ENCODE measurements around the gene AMDHD2. TPM values are rescaled to one million over a fixed set of nuclear protein-coding genes. Genes with fewer than 3 reads are reported as not detected.
A peak's percentile ranks its signal among the peaks of the same experiment; 100 is the strongest.
"Not testable (repeated sequence)": the region's sequence is repeated elsewhere in the genome, so short reads cannot be mapped to it uniquely, and the experiment has no call there.

Gene AMDHD2
- total RNA-seq, 4 donors from 2014 or later = 7.9 to 36.5 (median 22.0) TPM

DNA sequence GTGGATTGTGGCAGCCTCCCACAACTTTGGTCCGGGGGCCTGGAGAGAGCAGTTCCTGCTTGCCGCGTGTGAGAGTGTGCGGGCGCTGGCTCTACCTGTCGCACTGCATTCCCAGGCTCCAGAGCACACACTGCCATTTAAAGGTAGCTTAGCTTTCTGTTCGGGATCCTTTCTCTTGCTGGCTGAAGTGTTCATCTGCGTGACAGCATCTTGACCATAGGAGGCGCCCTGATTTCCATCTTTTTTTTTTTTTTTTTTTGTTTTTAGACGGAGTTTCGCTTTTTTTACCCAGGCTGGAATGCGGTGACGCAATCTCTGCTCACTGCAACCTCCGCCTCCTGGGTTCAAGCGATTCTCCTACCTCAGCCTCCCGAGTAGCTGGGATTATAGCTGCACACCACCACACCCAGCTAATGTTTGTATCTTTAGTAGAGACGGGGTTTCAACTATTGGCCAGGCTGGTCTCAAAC is 31.3 kb downstream of the AMDHD2 start:
- H3K4me1 ChIP-seq; H3K27ac ChIP-seq; H3K36me3 ChIP-seq; H3K27me3 ChIP-seq; intact Hi-C loops (cut with DNase I; ENCODE audit: low total_unique reads); H3K4me3 ChIP-seq; H3K9me3 ChIP-seq: not testable (repeated sequence)
- TF ChIP-seq CTCF (IDR thresholded peaks at IDR 0.05) = peak in 1 of 4 experiments; percentile 12
- DNase-seq = peak in 1 of 2 donors; percentile 24

DNA sequence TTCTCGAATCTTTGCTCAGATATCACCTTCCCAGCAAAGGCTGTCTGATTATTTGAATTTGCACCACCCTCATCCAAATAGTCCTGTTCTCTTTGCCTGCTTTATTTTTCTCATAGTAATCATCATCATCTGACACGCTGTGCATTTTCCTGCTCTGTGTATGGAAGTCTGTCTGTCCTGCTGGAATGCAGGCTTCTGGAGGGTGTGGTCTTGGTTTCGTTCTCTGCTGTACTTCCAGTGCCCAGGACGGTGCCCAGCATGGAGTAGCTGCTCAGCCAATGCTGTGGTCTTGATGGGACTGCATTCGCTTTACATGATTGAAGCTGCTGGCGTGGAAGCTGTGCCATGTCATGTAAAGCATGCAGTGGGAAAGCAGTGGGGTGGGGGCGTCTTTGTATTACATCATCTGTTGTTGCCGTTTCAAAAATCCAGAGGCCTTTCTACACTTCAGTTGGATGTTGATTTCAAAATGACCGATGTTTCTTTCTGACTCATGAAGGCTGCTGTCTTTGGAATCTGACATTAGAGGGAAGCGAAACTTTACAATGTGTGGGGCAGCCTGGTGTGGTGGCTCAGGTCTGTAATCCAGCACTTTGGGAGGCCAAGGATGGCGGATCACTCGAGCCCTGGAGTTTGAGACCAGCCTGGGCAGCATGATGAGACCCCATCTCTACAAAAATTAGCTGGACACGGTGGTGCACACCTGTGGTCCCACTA is 34.7 kb downstream of the AMDHD2 start:
- DNase-seq; H3K27ac ChIP-seq; H3K4me1 ChIP-seq; intact Hi-C loops (cut with DNase I; ENCODE audit: low total_unique reads); H3K9me3 ChIP-seq; H3K27me3 ChIP-seq; H3K36me3 ChIP-seq; H3K4me3 ChIP-seq: not testable (repeated sequence)

DNA sequence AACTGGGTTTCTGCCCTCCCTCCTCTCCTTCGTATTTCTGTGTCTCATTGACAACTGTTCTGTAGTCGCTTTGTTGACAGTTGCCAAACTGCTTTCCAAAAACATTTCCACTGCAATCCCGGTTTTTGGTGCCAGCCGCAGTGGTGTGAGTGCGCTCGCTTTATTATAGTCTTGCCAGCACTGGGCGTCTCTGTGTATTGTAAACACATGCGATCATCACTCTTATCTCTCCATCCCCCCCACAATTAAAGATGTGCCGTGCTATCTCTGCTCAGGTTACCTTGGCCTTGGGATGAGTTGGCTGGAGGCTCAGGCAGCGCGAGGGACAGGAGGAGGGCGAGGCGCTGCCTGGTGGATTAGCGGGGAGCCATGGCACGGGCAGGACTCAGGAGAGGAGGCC is 37.0 kb downstream of the AMDHD2 start:
- H3K27ac ChIP-seq; H3K9me3 ChIP-seq; H3K27me3 ChIP-seq; H3K4me3 ChIP-seq; DNase-seq; H3K36me3 ChIP-seq; H3K4me1 ChIP-seq; intact Hi-C loops (cut with DNase I; ENCODE audit: low total_unique reads): not testable (repeated sequence)

GRCh38 chr16:2560131-2560797 is 40.1 kb downstream of the AMDHD2 start:
- H3K27me3 ChIP-seq; H3K27ac ChIP-seq; DNase-seq; H3K36me3 ChIP-seq; H3K4me3 ChIP-seq; H3K4me1 ChIP-seq; H3K9me3 ChIP-seq; intact Hi-C loops (cut with DNase I; ENCODE audit: low total_unique reads): not testable (repeated sequence)

GRCh38 chr16:2560798-2561133 is 40.6 kb downstream of the AMDHD2 start:
- H3K27ac ChIP-seq; H3K9me3 ChIP-seq; H3K4me1 ChIP-seq; H3K36me3 ChIP-seq; intact Hi-C loops (cut with DNase I; ENCODE audit: low total_unique reads); H3K4me3 ChIP-seq; H3K27me3 ChIP-seq: not testable (repeated sequence)
- peak; percentile 49 to 64 for DNase-seq
- peak in 2 of 4 experiments; percentile 10 to 38 for TF ChIP-seq CTCF (IDR thresholded peaks at IDR 0.05)

- DNase-seq; H3K27me3 ChIP-seq; H3K9me3 ChIP-seq; H3K4me3 ChIP-seq; H3K27ac ChIP-seq; H3K36me3 ChIP-seq; intact Hi-C loops (cut with DNase I; ENCODE audit: low total_unique reads); H3K4me1 ChIP-seq: not testable (repeated sequence)
Observed at GRCh38 chr16:2567506-2567905, 47.3 kb downstream of the AMDHD2 start.

DNA sequence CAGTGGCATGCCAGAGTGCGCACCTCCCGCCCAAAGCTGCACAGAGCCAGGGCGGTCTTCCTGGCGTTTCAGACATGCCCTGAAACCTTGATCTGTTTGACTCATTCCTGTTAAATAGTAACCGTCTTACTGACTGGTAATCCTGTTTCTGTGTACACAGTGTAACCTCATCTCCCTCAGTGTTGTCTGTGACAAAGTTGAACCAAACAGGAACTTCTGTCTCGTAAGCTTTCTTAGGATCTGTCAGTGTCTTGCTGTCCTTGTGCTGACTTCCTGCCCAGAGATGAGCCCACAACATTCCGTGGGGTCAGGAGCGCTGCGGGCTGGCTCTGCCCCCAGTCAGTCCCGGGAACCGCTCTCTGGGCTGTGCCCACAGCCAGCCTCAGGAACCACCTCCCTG is 48.4 kb downstream of the AMDHD2 start:
- H3K9me3 ChIP-seq; DNase-seq; H3K27ac ChIP-seq; H3K4me3 ChIP-seq; H3K36me3 ChIP-seq; intact Hi-C loops (cut with DNase I; ENCODE audit: low total_unique reads); H3K27me3 ChIP-seq; H3K4me1 ChIP-seq: not testable (repeated sequence)

DNA sequence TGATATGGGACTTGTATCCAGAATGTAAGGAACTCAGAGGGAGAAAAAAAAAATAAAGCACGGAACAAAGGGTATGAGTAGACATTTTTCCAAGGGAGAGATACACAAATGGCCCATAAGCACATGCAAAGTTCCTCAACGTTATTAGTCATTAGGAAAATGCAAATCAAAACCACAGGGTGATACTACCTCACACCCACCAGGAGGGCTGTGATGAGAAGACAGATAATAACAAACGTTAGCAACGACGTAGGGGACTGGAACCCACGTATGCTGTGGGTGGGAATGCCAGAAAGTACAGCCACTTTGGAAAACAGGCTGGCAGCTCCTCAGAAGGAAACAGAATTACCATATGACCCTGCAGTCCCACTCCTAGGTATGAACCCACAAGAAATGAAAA is 52.5 kb downstream of the AMDHD2 start:
- H3K36me3 ChIP-seq; H3K9me3 ChIP-seq; H3K4me1 ChIP-seq; intact Hi-C loops (cut with DNase I; ENCODE audit: low total_unique reads); DNase-seq; H3K27ac ChIP-seq; H3K27me3 ChIP-seq; H3K4me3 ChIP-seq: not testable (repeated sequence)

DNA sequence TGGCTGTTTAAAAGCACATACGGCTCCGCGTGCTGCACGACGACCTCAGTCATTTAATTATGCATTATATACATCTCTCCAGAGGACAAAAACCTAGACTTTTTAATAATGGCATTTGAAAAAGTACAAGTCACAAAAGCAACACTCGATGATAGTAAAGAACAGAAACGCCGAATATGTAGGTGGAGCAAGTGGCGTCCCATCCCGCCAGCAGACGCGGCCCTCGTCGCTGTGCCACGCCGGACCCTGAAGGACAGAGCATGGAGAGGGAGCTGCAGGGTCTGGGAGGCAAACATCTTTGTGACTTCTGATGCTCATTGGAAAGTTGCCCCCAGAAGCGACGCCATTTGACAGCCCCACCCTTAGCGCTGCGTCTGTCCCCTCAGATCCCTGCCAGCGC is 55.7 kb downstream of the AMDHD2 start:
- intact Hi-C loops (cut with DNase I; ENCODE audit: low total_unique reads); H3K36me3 ChIP-seq; H3K9me3 ChIP-seq; DNase-seq; H3K4me3 ChIP-seq; H3K27me3 ChIP-seq; H3K4me1 ChIP-seq; H3K27ac ChIP-seq: not testable (repeated sequence)

DNA sequence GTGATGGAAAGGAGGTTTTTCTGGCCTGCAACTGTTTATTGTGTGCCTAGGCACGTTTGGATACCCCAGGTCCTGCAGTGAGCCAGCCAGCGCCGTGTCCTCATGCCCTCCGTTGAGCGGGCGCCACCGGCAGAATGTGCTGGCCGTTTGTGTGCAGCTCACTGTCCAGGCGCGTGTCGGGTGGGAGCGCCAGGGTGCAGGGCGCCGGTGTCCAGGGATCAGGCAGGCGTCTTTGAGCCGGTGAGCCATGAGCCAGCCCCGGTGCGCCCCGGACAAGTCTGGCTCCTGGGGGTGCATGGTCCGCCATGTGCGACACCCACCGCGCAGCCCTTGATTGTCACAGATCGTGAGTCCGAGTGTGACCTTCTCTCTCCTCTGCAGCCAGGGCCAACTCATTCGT is 56.9 kb downstream of the AMDHD2 start:
- H3K27ac ChIP-seq; H3K9me3 ChIP-seq; DNase-seq; H3K4me1 ChIP-seq; H3K36me3 ChIP-seq; H3K27me3 ChIP-seq; H3K4me3 ChIP-seq; intact Hi-C loops (cut with DNase I; ENCODE audit: low total_unique reads): not testable (repeated sequence)

DNA sequence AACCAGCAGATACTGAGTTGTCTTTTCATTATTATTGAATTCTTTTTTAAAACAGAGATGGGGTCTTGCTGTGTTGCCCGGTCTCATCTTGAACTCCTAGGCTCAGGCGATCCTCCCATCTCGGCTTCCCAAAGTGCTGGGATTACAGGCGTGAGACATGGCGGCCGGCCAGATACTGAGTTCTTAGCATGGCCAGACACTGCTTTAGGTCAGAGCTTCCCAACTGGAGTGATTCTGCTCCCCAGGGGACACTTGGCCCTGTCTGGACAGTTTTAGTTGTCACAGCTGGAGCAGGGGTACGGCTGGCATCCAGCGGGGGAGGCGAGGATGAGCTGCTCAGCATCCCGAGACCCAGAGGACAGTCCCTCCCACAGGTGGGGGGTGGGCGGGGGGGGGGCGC is 58.7 kb downstream of the AMDHD2 start:
- H3K9me3 ChIP-seq; DNase-seq; H3K27ac ChIP-seq; H3K4me3 ChIP-seq; H3K36me3 ChIP-seq; H3K4me1 ChIP-seq; H3K27me3 ChIP-seq; intact Hi-C loops (cut with DNase I; ENCODE audit: low total_unique reads): not testable (repeated sequence)

DNA sequence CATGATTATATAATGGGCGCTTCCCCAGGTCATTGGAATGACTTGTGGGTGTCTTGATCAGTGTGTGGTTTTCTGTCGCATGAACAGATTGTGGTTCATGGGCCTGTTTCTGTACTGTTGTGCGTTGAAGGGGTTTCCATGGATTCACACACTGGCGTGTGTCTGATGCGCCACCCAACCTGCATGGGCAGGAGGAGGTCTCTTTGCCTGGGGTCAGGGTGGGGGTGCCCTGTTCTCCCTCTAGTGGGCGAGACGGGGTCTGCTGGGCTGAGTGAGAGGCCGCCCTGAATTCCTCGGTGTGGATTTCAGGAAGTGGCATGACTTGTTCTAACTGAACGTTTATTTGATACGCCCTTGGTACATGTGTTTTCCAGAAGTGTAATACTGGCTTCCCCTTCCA is 60.0 kb downstream of the AMDHD2 start:
- H3K4me1 ChIP-seq; intact Hi-C loops (cut with DNase I; ENCODE audit: low total_unique reads); H3K9me3 ChIP-seq; H3K4me3 ChIP-seq; DNase-seq; H3K36me3 ChIP-seq; H3K27me3 ChIP-seq; H3K27ac ChIP-seq: not testable (repeated sequence)
